ENCODE data around the gene NR3C1. TPM values are rescaled to one million over a fixed set of nuclear protein-coding genes. Genes with fewer than 3 reads are reported as not detected.
"Not testable (repeated sequence)": the region's sequence is repeated elsewhere in the genome, so short reads cannot be mapped to it uniquely, and the experiment has no call there.

NR3C1 gene
- total RNA-seq, 2 experiments from 2014 or later, result 47.1 to 53.9 TPM

- intact Hi-C loops (cut with DNase I, micrococcal nuclease), result no loop called here
- Mint-ChIP-seq H3K4me1 (peaks cover 47% of the 10 kb centered on the region), H3K9me3 (ENCODE audit: low read depth) (peaks cover 15% of the 10 kb centered on the region), H3K36me3 (ENCODE audit: low read depth) (peaks cover 52% of the 10 kb centered on the region), H3K27me3 (no peaks in the 10 kb centered on the region), H3K27ac (no peak overlapping the region), H3K4me3 (no peak overlapping the region)
- CTCF ChIA-PET, result interaction anchor here (1.1 kb wide), 1 partner anchor 329 kb away, joined by 3 read pairs; no protein-coding TSS in a partner anchor
- POLR2A ChIA-PET, result no interaction called here
- ATAC-seq (peak; percentile 26), DNase-seq (no peak)
Measured at GRCh38 chr5:143331956-143332355, 71.5 kb downstream of the NR3C1 start.

- ATAC-seq (no peak), DNase-seq (no peak)
- intact Hi-C loops (cut with DNase I, micrococcal nuclease), result no loop called here
- ChIA-PET POLR2A (no interaction called here), CTCF (no interaction called here)
- no peak overlapping the region for H3K4me3 Mint-ChIP-seq
- H3K9me3 Mint-ChIP-seq (ENCODE audit: low read depth), result peaks cover 18% of the 10 kb centered on the region
- no peaks in the 10 kb centered on the region for H3K27me3 Mint-ChIP-seq
- no peak overlapping the region for H3K27ac Mint-ChIP-seq
- H3K36me3 Mint-ChIP-seq (ENCODE audit: low read depth), result peaks cover 51% of the 10 kb centered on the region
- H3K4me1 Mint-ChIP-seq, result peaks cover 43% of the 10 kb centered on the region
Measured at GRCh38 chr5:143329843-143330242, 73.6 kb downstream of the NR3C1 start.

- CTCF ChIA-PET, result no interaction called here
- ATAC-seq (peak; percentile 33), DNase-seq (no peak)
- H3K36me3 Mint-ChIP-seq (ENCODE audit: low read depth), result peaks cover 48% of the 10 kb centered on the region
- H3K9me3 Mint-ChIP-seq (ENCODE audit: low read depth), result peaks cover 18% of the 10 kb centered on the region
- no peaks in the 10 kb centered on the region for H3K27me3 Mint-ChIP-seq
- POLR2A ChIA-PET, result interaction anchor here (0.6 kb wide), 1 partner anchor 317 kb away, joined by 3 read pairs; no protein-coding TSS in a partner anchor
- intact Hi-C loops (cut with DNase I, micrococcal nuclease), result no loop called here
- peaks cover 51% of the 10 kb centered on the region for H3K4me1 Mint-ChIP-seq
- H3K4me3 Mint-ChIP-seq, result no peak overlapping the region
- H3K27ac Mint-ChIP-seq, result no peak overlapping the region
Measured at GRCh38 chr5:143328589-143329220, 74.8 kb downstream of the NR3C1 start.

- ATAC-seq; intact Hi-C loops (cut with DNase I, micrococcal nuclease); CTCF ChIA-PET; H3K4me3 Mint-ChIP-seq; DNase-seq; H3K27me3 Mint-ChIP-seq; POLR2A ChIA-PET: not testable (repeated sequence)
- peaks cover 38% of the 10 kb centered on the region for H3K36me3 Mint-ChIP-seq (ENCODE audit: low read depth)
- peaks cover 18% of the 10 kb centered on the region for H3K9me3 Mint-ChIP-seq (ENCODE audit: low read depth)
- peaks cover 62% of the 10 kb centered on the region for H3K4me1 Mint-ChIP-seq
- H3K27ac Mint-ChIP-seq, result peak overlapping the region; percentile 22
Measured at GRCh38 chr5:143325086-143325485, 78.4 kb downstream of the NR3C1 start.

- H3K9me3 Mint-ChIP-seq (ENCODE audit: low read depth); CTCF ChIA-PET; ATAC-seq; H3K27me3 Mint-ChIP-seq; intact Hi-C loops (cut with DNase I, micrococcal nuclease); POLR2A ChIA-PET; H3K27ac Mint-ChIP-seq; DNase-seq; H3K4me3 Mint-ChIP-seq: not testable (repeated sequence)
- Mint-ChIP-seq H3K36me3 (ENCODE audit: low read depth) (peaks cover 30% of the 10 kb centered on the region), H3K4me1 (peaks cover 64% of the 10 kb centered on the region)
Measured at GRCh38 chr5:143322931-143323630, 80.4 kb downstream of the NR3C1 start.

GRCh38 chr5:143322176-143322575, 81.3 kb downstream of the NR3C1 start:
- Mint-ChIP-seq H3K27me3 (no peaks in the 10 kb centered on the region), H3K36me3 (ENCODE audit: low read depth) (peaks cover 25% of the 10 kb centered on the region), H3K9me3 (ENCODE audit: low read depth) (peaks cover 6% of the 10 kb centered on the region), H3K27ac (no peak overlapping the region), H3K4me1 (peaks cover 64% of the 10 kb centered on the region), H3K4me3 (no peak overlapping the region)
- intact Hi-C loops (cut with DNase I, micrococcal nuclease), result no loop called here
- CTCF ChIA-PET, result interaction anchor here (0.6 kb wide), 1 partner anchor 403 kb away, joined by 4 read pairs; no protein-coding TSS in a partner anchor
- POLR2A ChIA-PET, result no interaction called here
- no peak for DNase-seq
- no peak for ATAC-seq

GRCh38 chr5:143319437-143320227, 83.9 kb downstream of the NR3C1 start:
- ChIA-PET CTCF (interaction anchor here (0.7 to 0.8 kb wide), 2 partner anchors 30 to 46 kb away, joined by 3 read pairs; no protein-coding TSS in a partner anchor), POLR2A (no interaction called here)
- DNase-seq (no peak), ATAC-seq (no peak)
- H3K4me1 Mint-ChIP-seq, result peaks cover 64% of the 10 kb centered on the region
- H3K9me3 Mint-ChIP-seq (ENCODE audit: low read depth), result peaks cover 3% of the 10 kb centered on the region
- H3K4me3 Mint-ChIP-seq, result no peak overlapping the region
- intact Hi-C loops (cut with DNase I, micrococcal nuclease), result no loop called here
- H3K27me3 Mint-ChIP-seq, result no peaks in the 10 kb centered on the region
- no peak overlapping the region for H3K27ac Mint-ChIP-seq
- peaks cover 14% of the 10 kb centered on the region for H3K36me3 Mint-ChIP-seq (ENCODE audit: low read depth)

GRCh38 chr5:143318833-143319232, 84.7 kb downstream of the NR3C1 start:
- no peak overlapping the region for H3K4me3 Mint-ChIP-seq
- CTCF ChIA-PET, result no interaction called here
- no peak for ATAC-seq
- peaks cover 14% of the 10 kb centered on the region for H3K36me3 Mint-ChIP-seq (ENCODE audit: low read depth)
- peaks cover 3% of the 10 kb centered on the region for H3K9me3 Mint-ChIP-seq (ENCODE audit: low read depth)
- no peak for DNase-seq
- peaks cover 63% of the 10 kb centered on the region for H3K4me1 Mint-ChIP-seq
- intact Hi-C loops (cut with DNase I, micrococcal nuclease), result no loop called here
- POLR2A ChIA-PET, result no interaction called here
- H3K27ac Mint-ChIP-seq, result no peak overlapping the region
- no peaks in the 10 kb centered on the region for H3K27me3 Mint-ChIP-seq

GRCh38 chr5:143318270-143318669, 85.2 kb downstream of the NR3C1 start:
- no peak overlapping the region for H3K4me3 Mint-ChIP-seq
- ATAC-seq, result peak; percentile 54
- no peak overlapping the region for H3K27ac Mint-ChIP-seq
- no peak for DNase-seq
- peaks cover 63% of the 10 kb centered on the region for H3K4me1 Mint-ChIP-seq
- H3K27me3 Mint-ChIP-seq, result no peaks in the 10 kb centered on the region
- peaks cover 3% of the 10 kb centered on the region for H3K9me3 Mint-ChIP-seq (ENCODE audit: low read depth)
- ChIA-PET CTCF (no interaction called here), POLR2A (no interaction called here)
- peaks cover 15% of the 10 kb centered on the region for H3K36me3 Mint-ChIP-seq (ENCODE audit: low read depth)
- intact Hi-C loops (cut with DNase I, micrococcal nuclease), result no loop called here

- CTCF ChIA-PET, result no interaction called here
- peaks cover 55% of the 10 kb centered on the region for H3K4me1 Mint-ChIP-seq
- intact Hi-C loops (cut with DNase I, micrococcal nuclease), result no loop called here
- ATAC-seq (no peak), DNase-seq (no peak)
- H3K27me3 Mint-ChIP-seq, result no peaks in the 10 kb centered on the region
- H3K27ac Mint-ChIP-seq, result no peak overlapping the region
- H3K4me3 Mint-ChIP-seq, result no peak overlapping the region
- H3K9me3 Mint-ChIP-seq (ENCODE audit: low read depth), result no peaks in the 10 kb centered on the region
- POLR2A ChIA-PET, result no interaction called here
- peaks cover 19% of the 10 kb centered on the region for H3K36me3 Mint-ChIP-seq (ENCODE audit: low read depth)
Measured at GRCh38 chr5:143316844-143317631, 86.4 kb downstream of the NR3C1 start.

- CTCF ChIA-PET, result no interaction called here
- no peaks in the 10 kb centered on the region for H3K27me3 Mint-ChIP-seq
- H3K4me3 Mint-ChIP-seq, result no peak overlapping the region
- peaks cover 26% of the 10 kb centered on the region for H3K36me3 Mint-ChIP-seq (ENCODE audit: low read depth)
- ATAC-seq, result no peak
- peaks cover 56% of the 10 kb centered on the region for H3K4me1 Mint-ChIP-seq
- POLR2A ChIA-PET, result no interaction called here
- DNase-seq, result no peak
- H3K27ac Mint-ChIP-seq, result no peak overlapping the region
- intact Hi-C loops (cut with DNase I, micrococcal nuclease), result no loop called here
- H3K9me3 Mint-ChIP-seq (ENCODE audit: low read depth), result no peaks in the 10 kb centered on the region
Measured at GRCh38 chr5:143316337-143316736, 87.1 kb downstream of the NR3C1 start.

Data from activated CD4-positive, alpha-beta T cell treated with anti-CD3 and anti-CD28 coated beads for 36 hours (primary cell).